NT2/D1 (cell line): ENCODE data around the gene KCTD11.

Source experiments
- SUZ12 ChIP-seq: IDR thresholded peaks from 2 replicates; pipeline ENCODE4 v1.6.1; 2011; ENCODE audit not compliant: insufficient read length, insufficient read depth; ENCODE audit errors: extremely low read depth
- YY1 ChIP-seq: IDR thresholded peaks from 2 replicates; pipeline ENCODE4 v1.6.1; 2011; ENCODE audit not compliant: insufficient read length, insufficient read depth

- TF ChIP-seq YY1 = no peak
- no peak for TF ChIP-seq SUZ12
These were observed 29.3 kb upstream of the KCTD11 start for GRCh38 chr17:7322520-7323194.
